CD4-positive, alpha-beta T cell (primary cell): Measurements from ENCODE around the gene TEKTIP1. TPM values are rescaled to one million over a fixed set of nuclear protein-coding genes. Genes with fewer than 3 reads are reported as not detected.
A peak's percentile ranks its signal among the peaks of the same experiment; 100 is the strongest.

Experiments used
- ATAC-seq: fragments of 200-7000 bp; cut with Tn5 transposase; one replicate; pipeline ENCODE4 v1.10.0; 2022; ENCODE audit warnings: mild to moderate bottlenecking; ENCODE audit not compliant: poor library complexity
- CTCF ChIA-PET: fragments of 350-600 bp; sonication (Branson Sonifier 250); formaldehyde crosslinking; loops from one replicate; lab custom pipeline; 2021; ENCODE audit warnings: antibody characterized with exemption, inconsistent platforms; lab: Charles Lee
- POLR2A ChIA-PET: fragments of 350-600 bp; sonication (Branson Sonifier 250); formaldehyde crosslinking; loops from one replicate; lab custom pipeline; 2021; ENCODE audit warnings: antibody characterized with exemption, inconsistent platforms; lab: Charles Lee
- DNase-seq, 14 experiments: peaks; one replicate each; pipeline ENCODE4 v3.0.0-alpha.2; 2013 to 2020; ENCODE audit warnings: mixed read lengths in 2 of 14
- H3K27ac ChIP-seq, 2 donors: one replicate each; pipeline versions ENCODE4 v1.5.1 to v1.7.0; 2013; ENCODE audit warnings: low read length in 2 of 2, low read depth in 1 of 2, mild to moderate bottlenecking in 1 of 2
- H3K27me3 ChIP-seq, 2 experiments: 1 replicate in 1 of 2; 2 replicates in 1 of 2; pipeline versions ENCODE4 v1.6.1 to v1.7.0; 2013; ENCODE audit warnings: low read length in 2 of 2, control low read depth in 1 of 2, mild to moderate bottlenecking in 1 of 2, moderate library complexity in 1 of 2; ENCODE audit not compliant: insufficient read depth in 2 of 2, control insufficient read depth in 1 of 2
- H3K36me3 ChIP-seq: one replicate; pipeline ENCODE4 v1.6.1; 2013; ENCODE audit warnings: low read length, control low read depth; ENCODE audit not compliant: insufficient read depth
- H3K4me1 ChIP-seq: one replicate; pipeline ENCODE4 v1.6.1; 2013; ENCODE audit warnings: low read length, control low read depth; ENCODE audit not compliant: insufficient read depth
- H3K4me3 ChIP-seq: one replicate; pipeline ENCODE4 v1.5.1; 2013; ENCODE audit warnings: mild to moderate bottlenecking, low read length, moderate library complexity
- H3K9me3 ChIP-seq, 2 experiments: 1 replicate in 1 of 2; 2 replicates in 1 of 2; pipeline versions ENCODE4 v1.6.1 to v1.7.0; 2013; ENCODE audit warnings: low read length in 2 of 2, mild to moderate bottlenecking in 2 of 2, control low read depth in 1 of 2, moderate library complexity in 1 of 2; ENCODE audit not compliant: control insufficient read depth in 1 of 2, insufficient read depth in 1 of 2
- H3K27ac Mint-ChIP-seq: one replicate; pipeline ENCODE4 v1.8.0; 2020; ENCODE audit warnings: mixed read lengths
- H3K27me3 Mint-ChIP-seq: one replicate; pipeline ENCODE4 v1.8.0; 2021; ENCODE audit warnings: mixed read lengths
- H3K36me3 Mint-ChIP-seq: one replicate; pipeline ENCODE4 v1.8.0; 2021; ENCODE audit warnings: low read depth, mixed read lengths
- H3K4me1 Mint-ChIP-seq: one replicate; pipeline ENCODE4 v1.8.0; 2021; ENCODE audit warnings: low read depth, mixed read lengths
- H3K4me3 Mint-ChIP-seq: one replicate; pipeline ENCODE4 v1.8.0; 2020; ENCODE audit warnings: mild to moderate bottlenecking, mixed read lengths
- H3K9me3 Mint-ChIP-seq: one replicate; pipeline ENCODE4 v1.8.0; 2020; ENCODE audit warnings: mixed read lengths
- CTCF ChIP-seq: fragments of 200-600 bp; IDR thresholded peaks from one replicate; pipeline ENCODE4 v1.8.0; 2022; ENCODE audit warnings: antibody characterized with exemption, mild to moderate bottlenecking
- intact Hi-C, 2 experiments: fragments of 100-400 bp; cut with DNase I in 1 of 2; cut with micrococcal nuclease in 1 of 2; formaldehyde crosslinking; loops; one replicate each; pipeline versions ENCODE4 v1.15.1 to v1.9.0; 2023 to 2025; cut with DNase I, micrococcal nuclease
- total RNA-seq, 174 experiments: library from RNA in 2 of 174; stranded (reverse) in 2 of 174; gene quantifications; one replicate each; pipeline ENCODE4 v1.2.3 and lab custom pipeline; 2021 to 2026

The TEKTIP1 gene
- total RNA-seq, 2 experiments from 2014 or later: 5.7 to 6.0 TPM

GRCh38 chr19:3556423-3556977 lies 17.5 kb downstream of the TEKTIP1 start:
- no peaks in the 10 kb centered on the region for H3K9me3 Mint-ChIP-seq
- peak overlapping the region; percentile 93 for H3K27ac Mint-ChIP-seq
- H3K36me3 ChIP-seq: no peaks in the 10 kb centered on the region
- H3K4me3 ChIP-seq: peak overlapping the region; percentile 84
- H3K4me1 ChIP-seq: peaks cover 63% of the 10 kb centered on the region
- no peaks in the 10 kb centered on the region for H3K27me3 Mint-ChIP-seq
- peaks cover 18% of the 10 kb centered on the region for H3K36me3 Mint-ChIP-seq
- H3K9me3 ChIP-seq: no peaks in the 10 kb centered on the region
- peak overlapping the region; percentile 93 for H3K4me3 Mint-ChIP-seq
- peaks cover 37% of the 10 kb centered on the region for H3K4me1 Mint-ChIP-seq
- H3K27ac ChIP-seq: peak overlapping the region; percentile 45 to 71
- ATAC-seq (peak; percentile 0), DNase-seq (no peak)
- intact Hi-C loops: no loop called here
- no peaks in the 10 kb centered on the region for H3K27me3 ChIP-seq
- POLR2A ChIA-PET: interaction anchor here (0.5 to 2.4 kb wide), 9 partner anchors 8 to 575 kb away, joined by 3 to 21 read pairs (median 4); partner anchors contain the start of genes CACTIN, GIPC3 and MRPL54
- CTCF ChIA-PET: interaction anchor here (1.0 to 3.4 kb wide), 3 partner anchors 9 to 29 kb away, joined by 3 to 33 read pairs (median 4); partner anchors contain the start of gene GIPC3
- TF ChIP-seq CTCF: no peak

GRCh38 chr19:3556978-3557460 lies 18.0 kb downstream of the TEKTIP1 start:
- peak; percentile 34 to 85 (median 58) for DNase-seq
- H3K36me3 Mint-ChIP-seq: peaks cover 13% of the 10 kb centered on the region
- ChIA-PET CTCF (interaction anchor here (1.0 to 3.4 kb wide), 3 partner anchors 9 to 29 kb away, joined by 3 to 33 read pairs (median 4); partner anchors contain the start of gene GIPC3), POLR2A (interaction anchor here (0.7 to 2.4 kb wide), 11 partner anchors 9 to 843 kb away, joined by 3 to 21 read pairs (median 4); partner anchors contain the start of genes CACTIN, GIPC3, MRPL54 and SH3GL1)
- H3K4me3 Mint-ChIP-seq: peak overlapping the region; percentile 93
- Histone ChIP-seq H3K9me3 (no peaks in the 10 kb centered on the region), H3K36me3 (no peaks in the 10 kb centered on the region), H3K4me3 (peak overlapping the region; percentile 84), H3K27me3 (no peaks in the 10 kb centered on the region), H3K27ac (peak overlapping the region; percentile 45 to 71), H3K4me1 (peaks cover 58% of the 10 kb centered on the region)
- no peaks in the 10 kb centered on the region for H3K27me3 Mint-ChIP-seq
- peaks cover 33% of the 10 kb centered on the region for H3K4me1 Mint-ChIP-seq
- peak; percentile 21 for ATAC-seq
- intact Hi-C loops: loop anchor here in 1 of 2 experiments (1.0 kb wide), 3 partner anchors 15 to 70 kb away; partner anchors contain the start of genes FZR1 and HMG20B
- no peak for TF ChIP-seq CTCF
- no peaks in the 10 kb centered on the region for H3K9me3 Mint-ChIP-seq
- H3K27ac Mint-ChIP-seq: peak overlapping the region; percentile 93

GRCh38 chr19:3557461-3558248 lies 18.7 kb downstream of the TEKTIP1 start, which contains the start of gene MFSD12:
Gene MFSD12 (minus strand): TSS chr19:3557586. CDS start chr19:3557403, 183 bp downstream.
- Histone ChIP-seq H3K27me3 (no peaks in the 10 kb centered on the region), H3K36me3 (no peaks in the 10 kb centered on the region), H3K9me3 (no peaks in the 10 kb centered on the region), H3K27ac (peak within 1 kb of the TSS; percentile 45 to 71), H3K4me3 (peak within 1 kb of the TSS; percentile 84), H3K4me1 (peaks cover 54% of the 10 kb centered on the region)
- CTCF ChIA-PET: interaction anchor here (0.6 to 3.4 kb wide), 3 partner anchors 12 to 28 kb away, joined by 4 to 33 read pairs (median 4); partner anchors contain the start of gene GIPC3
- TF ChIP-seq CTCF: no peak
- ATAC-seq (peak; percentile 77), DNase-seq (peak; percentile 87 to 97 (median 94))
- POLR2A ChIA-PET: interaction anchor here (0.7 to 2.4 kb wide), 12 partner anchors 9 to 843 kb away, joined by 3 to 21 read pairs (median 4); partner anchors contain the start of genes CACTIN, GIPC3, MRPL54 and SH3GL1
- Mint-ChIP-seq H3K27me3 (no peaks in the 10 kb centered on the region), H3K4me1 (peaks cover 33% of the 10 kb centered on the region), H3K9me3 (no peaks in the 10 kb centered on the region), H3K27ac (peak within 1 kb of the TSS; percentile 93), H3K36me3 (peaks cover 13% of the 10 kb centered on the region), H3K4me3 (peak within 1 kb of the TSS; percentile 93)
- intact Hi-C loops: loop anchor here (1.0 kb wide), 3 partner anchors 15 to 70 kb away; partner anchors contain the start of genes HMG20B (in 2 of the 2) and FZR1 (in 1 of the 2)
